HepG2 (cell line): ENCODE data around the gene WDR27. TPM values are rescaled to one million over a fixed set of nuclear protein-coding genes. Genes with fewer than 3 reads are reported as not detected.

ENCODE experiments used
- ATAC-seq: fragments of 200-7000 bp; cut with Tn5 transposase; 3 replicates; pipeline ENCODE4 v1.9.1; 2020; ENCODE audit warnings: mild to moderate bottlenecking, moderate library complexity
- BruUV-seq: library from RNA; stranded (reverse); fragments of 400-500 nt; replicated peaks from 2 replicates; lab custom pipeline; 2021; lab: Mats Ljungman, UMichigan
- CTCF ChIA-PET: fragments of 300-600 bp; formaldehyde crosslinking; extraction: SDS; loops from one replicate; lab custom pipeline; 2021; ENCODE audit warnings: low total read pairs, inconsistent platforms, low intra/inter-chr PET ratio; lab: Yijun Ruan, JAX
- POLR2A ChIA-PET: fragments of 350-600 bp; sonication (Branson Sonifier 250); formaldehyde crosslinking; loops from one replicate; lab custom pipeline; 2020; ENCODE audit warnings: antibody characterized with exemption, inconsistent platforms; lab: Yijun Ruan, JAX
- DNase-seq: peaks from one replicate; pipeline ENCODE4 v3.0.0-alpha.2; 2015; ENCODE audit warnings: low spot score
- FAIRE-seq: peaks from 3 replicates; lab custom pipeline; 2011; peaks lifted over from hg19 to GRCh38; lab: Jason Lieb, UNC
- H2AFZ ChIP-seq: one replicate; pipeline ENCODE4 v1.6.1; 2011; ENCODE audit warnings: low read length, inconsistent platforms
- H3K27ac ChIP-seq: fragments of 300-600 bp; 3 replicates; pipeline ENCODE4 v1.8.0; 2011; ENCODE audit warnings: mixed run types, mild to moderate bottlenecking, mixed read lengths, low read length, inconsistent platforms; ENCODE audit not compliant: insufficient read depth; ENCODE audit errors: extremely low read length
- H3K27me3 ChIP-seq, 2 experiments: fragments of 200-600 bp in 1 of 2; 2 replicates in 1 of 2; 3 replicates in 1 of 2; pipeline versions ENCODE4 v1.6.0 to v1.8.0; 2011; ENCODE audit warnings: low read length in 2 of 2, mild to moderate bottlenecking in 2 of 2, moderate library complexity in 2 of 2, inconsistent platforms in 1 of 2; ENCODE audit not compliant: insufficient read depth in 2 of 2, control insufficient read depth in 1 of 2
- H3K36me3 ChIP-seq, 2 experiments: fragments of 200-600 bp in 1 of 2; replicated peaks in 1 of 2; 2 replicates in 1 of 2; 3 replicates in 1 of 2; pipeline versions ENCODE4 v1.5.1 to v1.8.0; 2011; ENCODE audit warnings: low read length in 2 of 2, inconsistent platforms in 1 of 2; ENCODE audit not compliant: insufficient read depth in 2 of 2, control insufficient read depth in 1 of 2
- H3K4me1 ChIP-seq: 2 replicates; pipeline ENCODE4 v1.5.1; 2012; ENCODE audit warnings: low read length, inconsistent platforms; ENCODE audit not compliant: insufficient read depth
- H3K4me2 ChIP-seq: 2 replicates; pipeline ENCODE4 v1.6.0; 2011; ENCODE audit warnings: low read depth, low read length, inconsistent platforms
- H3K4me3 ChIP-seq, 3 experiments: fragments of 200-600 bp in 1 of 3; sonication (generic), shearing (Covaris generic) in 1 of 3; replicated peaks in 1 of 3; 2 replicates each; pipeline ENCODE4 v1.5.1; 2011 to 2016; ENCODE audit warnings: low read length in 3 of 3, inconsistent platforms in 2 of 3, low read depth in 2 of 3, mild to moderate bottlenecking in 2 of 3, control low read depth in 1 of 3, mixed read lengths in 1 of 3; ENCODE audit not compliant: insufficient read depth in 1 of 3
- H3K79me2 ChIP-seq: one replicate; pipeline ENCODE4 v1.6.1; 2011; ENCODE audit warnings: low read length, inconsistent platforms; ENCODE audit not compliant: insufficient read depth
- H3K9ac ChIP-seq: 2 replicates; pipeline ENCODE4 v1.6.0; 2011; ENCODE audit warnings: mild to moderate bottlenecking, low read depth, low read length, inconsistent platforms; ENCODE audit not compliant: insufficient read depth
- H3K9me3 ChIP-seq: 2 replicates; pipeline ENCODE4 v1.5.1; 2012; ENCODE audit warnings: mild to moderate bottlenecking, low read length
- H4K20me1 ChIP-seq: 2 replicates; pipeline ENCODE4 v1.6.0; 2011; ENCODE audit warnings: inconsistent platforms, mild to moderate bottlenecking, low read length, moderate library complexity; ENCODE audit not compliant: insufficient read depth
- EHMT2 ChIP-seq: fragments of 200-600 bp; sonication (generic); IDR thresholded peaks from 2 replicates; pipeline ENCODE4 v1.7.0; 2017; ENCODE audit warnings: antibody characterized with exemption, low read depth, low read length, borderline replicate concordance
- IKZF4 ChIP-seq: sonication (generic); formaldehyde crosslinking; IDR thresholded peaks from 2 replicates; pipeline ENCODE4 v1.5.1; 2020; ENCODE audit warnings: borderline replicate concordance, mild to moderate bottlenecking, low read depth, missing genetic modification reagents; ENCODE audit errors: not compliant biosample characterization
- PHF5A ChIP-seq: IDR thresholded peaks from one replicate; pipeline ENCODE4 v1.6.1; 2018; ENCODE audit warnings: low read depth, missing genetic modification reagents; ENCODE audit not compliant: unreplicated experiment
- RFX5 ChIP-seq: IDR thresholded peaks from 2 replicates; pipeline ENCODE4 v1.6.1; 2011; ENCODE audit warnings: low read depth, low read length, improper control_type of control experiment
- RFXANK ChIP-seq: IDR thresholded peaks from 2 replicates; pipeline ENCODE4 v1.6.1; 2016
- SAFB2 ChIP-seq: sonication (generic); formaldehyde crosslinking; IDR thresholded peaks from 2 replicates; pipeline ENCODE4 v1.5.1; 2020; ENCODE audit warnings: missing genetic modification reagents, low read depth, mild to moderate bottlenecking, borderline replicate concordance
- SMC3 ChIP-seq: IDR thresholded peaks from 2 replicates; pipeline ENCODE4 v1.6.1; 2011; ENCODE audit warnings: low read length, improper control_type of control experiment
- ZBTB3 ChIP-seq: sonication (generic); formaldehyde crosslinking; IDR thresholded peaks from 2 replicates; pipeline ENCODE4 v1.4.0; 2020; ENCODE audit warnings: low read depth, mild to moderate bottlenecking, moderate library complexity, missing genetic modification reagents, borderline replicate concordance
- ZFP37 ChIP-seq: sonication (generic); formaldehyde crosslinking; IDR thresholded peaks from 2 replicates; pipeline ENCODE4 v1.4.0; 2020; ENCODE audit warnings: missing genetic modification reagents, borderline replicate concordance
- ZNF468 ChIP-seq: sonication (generic); formaldehyde crosslinking; IDR thresholded peaks from 2 replicates; pipeline ENCODE4 v1.8.0; 2022; ENCODE audit warnings: mild to moderate bottlenecking, moderate library complexity, missing genetic modification reagents
- ZNF567 ChIP-seq: sonication (generic); formaldehyde crosslinking; IDR thresholded peaks from 2 replicates; pipeline ENCODE4 v1.8.1; 2023; ENCODE audit warnings: mild to moderate bottlenecking, missing genetic modification reagents, borderline replicate concordance
- ZNF747 ChIP-seq: sonication (generic); formaldehyde crosslinking; IDR thresholded peaks from 2 replicates; pipeline ENCODE4 v1.8.1; 2023; ENCODE audit warnings: missing genetic modification reagents, mild to moderate bottlenecking, borderline replicate concordance
- ZSCAN12 ChIP-seq: sonication (generic); formaldehyde crosslinking; IDR thresholded peaks from 2 replicates; pipeline ENCODE4 v1.9.0; 2021; ENCODE audit warnings: mild to moderate bottlenecking, missing genetic modification reagents
- ZXDC ChIP-seq: sonication (generic); formaldehyde crosslinking; IDR thresholded peaks from 2 replicates; pipeline ENCODE4 v1.5.0; 2020; ENCODE audit warnings: mild to moderate bottlenecking, missing genetic modification reagents
- WGBS: methylation state at CpG from one replicate; pipeline ENCODE4 v1.1.6; 2017; ENCODE audit warnings: low lambda C conversion rate; 5-methylcytosine and 5-hydroxymethylcytosine counted together
- in situ Hi-C: cut with HindIII; loops from 2 replicates; pipeline ENCODE4 v1.10.0; 2017; ENCODE audit warnings: low pct_unique_long_range_greater_than_20kb; ENCODE audit not compliant: extremely low pct_ligation_motif_present
- intact Hi-C: fragments of 100-400 bp; cut with micrococcal nuclease; formaldehyde crosslinking; loops from one replicate; pipeline ENCODE4 v1.10.0; 2022; ENCODE audit not compliant: unreplicated experiment
- polyA plus RNA-seq, 8 experiments: library from polyadenylated mRNA; depleted of rRNA in 3 of 8; stranded (reverse) in 7 of 8; unstranded in 1 of 8; fragments of >200 nt; fragmentation: Illumina TruSeq in 4 of 8; extraction: Trizol in 4 of 8; gene quantifications; 2 replicates each; pipeline versions ENCODE4 v1.2.1 to v1.2.3, GENCODE V29; 2011 to 2016; ENCODE audit warnings: low read depth in 4 of 8, missing spikeins in 1 of 8, mixed read lengths in 1 of 8; ENCODE audit not compliant: insufficient read depth in 1 of 8
- total RNA-seq, 5 experiments: library from RNA; depleted of rRNA; stranded (reverse); fragments of >200 nt; fragmentation: Illumina TruSeq; extraction: Trizol; gene quantifications; 2 replicates each; pipeline ENCODE4 v1.2.3, GENCODE V29; 2016; ENCODE audit warnings: low read depth in 1 of 5

WDR27 gene
- total and polyA plus RNA-seq, 2 of the 13 experiments (the other 11 are each of a cell fraction or from before 2014, with no cell fraction given) = 34.1 to 80.3 TPM

DNA sequence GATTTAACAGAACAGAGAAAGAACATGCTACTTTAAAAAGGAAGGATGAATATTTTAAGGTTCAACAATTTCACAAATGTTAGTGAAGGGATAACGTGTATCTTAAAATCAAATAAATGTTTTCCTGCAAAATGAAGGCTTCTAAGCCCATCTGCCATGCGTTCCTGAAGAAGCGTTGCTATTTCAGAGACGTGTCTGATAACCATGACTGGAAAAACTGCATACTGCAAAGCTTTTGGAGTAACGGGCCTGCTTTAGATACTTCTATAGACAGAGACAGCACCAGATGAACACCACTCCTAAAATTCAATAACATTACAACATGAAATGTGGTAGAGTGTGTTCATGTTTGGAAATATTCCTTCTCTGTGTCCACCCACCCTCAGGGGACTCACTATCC lies 126.0 kb downstream of the WDR27 start:
- POLR2A ChIA-PET = no interaction called here
- in situ Hi-C loops = no loop called here
- BruUV-seq = no TSS peak

GRCh38 chr6:169575365-169575764 lies 126.5 kb downstream of the WDR27 start:
- WGBS = 91% methylated on average over 5 of the region's 5 CpGs
- FAIRE-seq = no peak
- TF ChIP-seq ZNF468 (CRISPR knock-in tag) (no peak), ZFP37 (CRISPR knock-in tag) (no peak), SAFB2 (CRISPR knock-in tag) (no peak), ZXDC (CRISPR knock-in tag) (no peak), ZNF747 (CRISPR knock-in tag) (no peak), EHMT2 (no peak), ZBTB3 (no peak), RFX5 (no peak), RFXANK (CRISPR knock-in tag) (no peak), IKZF4 (no peak), SMC3 (no peak)
- Histone ChIP-seq H2AFZ (no peak overlapping the region), H3K4me1 (peaks cover 9% of the 10 kb centered on the region), H3K9ac (no peak overlapping the region), H3K4me3 (no peak overlapping the region), H3K27me3 (no peaks in the 10 kb centered on the region), H3K79me2 (no peaks in the 10 kb centered on the region), H4K20me1 (no peaks in the 10 kb centered on the region), H3K36me3 (no peaks in the 10 kb centered on the region), H3K4me2 (no peak overlapping the region), H3K9me3 (no peaks in the 10 kb centered on the region), H3K27ac (no peak overlapping the region)
- ATAC-seq = no peak
- intact Hi-C loops = no loop called here
- no peak for DNase-seq
- POLR2A ChIA-PET = no interaction called here
- BruUV-seq = no TSS peak
- CTCF ChIA-PET = no interaction called here
- in situ Hi-C loops = no loop called here

More for the DNA sequence above, 126.0 kb downstream of the WDR27 start:
- no peak for ATAC-seq
- no peaks in the 10 kb centered on the region for H3K79me2 ChIP-seq
- intact Hi-C loops = no loop called here
- no peak overlapping the region for H2AFZ ChIP-seq
- no peak overlapping the region for H3K27ac ChIP-seq
- TF ChIP-seq ZSCAN12 (CRISPR knock-in tag) = no peak
- TF ChIP-seq ZNF567 (CRISPR knock-in tag) = no peak
- no peak for TF ChIP-seq PHF5A (CRISPR knock-in tag)
- H3K9ac ChIP-seq = no peak overlapping the region
- no peaks in the 10 kb centered on the region for H4K20me1 ChIP-seq
- no peaks in the 10 kb centered on the region for H3K27me3 ChIP-seq
- peaks cover 9% of the 10 kb centered on the region for H3K4me1 ChIP-seq
- no peak for FAIRE-seq
- H3K9me3 ChIP-seq = no peaks in the 10 kb centered on the region
- CTCF ChIA-PET = no interaction called here
- no peaks in the 10 kb centered on the region for H3K36me3 ChIP-seq
- no peak overlapping the region for H3K4me2 ChIP-seq
- WGBS = 97% methylated on average over 5 of the region's 5 CpGs
- no peak for DNase-seq
- H3K4me3 ChIP-seq = no peak overlapping the region
